HG02884 (cell line): ENCODE measurements around the gene CNOT4.
"Not testable (repeated sequence)": the region's sequence is repeated elsewhere in the genome, so short reads cannot be mapped to it uniquely, and the experiment has no call there.

Source experiments
- ATAC-seq: cut with Tn5 transposase; IDR thresholded peaks from one replicate; pipeline ENCODE4 v1.9.1; 2021; ENCODE audit warnings: mild to moderate bottlenecking, moderate library complexity; ENCODE audit not compliant: unreplicated experiment

Gene CNOT4

DNA sequence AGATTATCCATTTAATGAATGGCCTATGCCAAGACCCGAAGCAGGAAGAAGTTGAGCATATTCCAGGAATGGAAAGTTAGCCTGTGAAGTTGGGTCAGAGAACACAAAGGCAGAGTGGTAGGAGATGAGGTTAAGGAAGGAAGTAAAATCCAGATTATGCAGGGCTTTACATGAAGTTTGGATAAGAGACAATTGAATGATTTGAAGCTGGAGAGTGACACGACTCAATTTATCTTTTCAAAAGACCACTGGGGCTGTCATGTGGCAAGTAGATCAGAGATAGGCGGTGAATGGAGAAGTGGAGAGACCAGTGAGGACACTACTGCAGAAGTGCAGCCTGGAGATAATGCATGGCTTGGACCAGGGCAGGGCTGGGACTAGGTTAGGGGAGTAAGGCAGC is 7.2 kb upstream of the CNOT4 start:
- ATAC-seq: no peak

DNA sequence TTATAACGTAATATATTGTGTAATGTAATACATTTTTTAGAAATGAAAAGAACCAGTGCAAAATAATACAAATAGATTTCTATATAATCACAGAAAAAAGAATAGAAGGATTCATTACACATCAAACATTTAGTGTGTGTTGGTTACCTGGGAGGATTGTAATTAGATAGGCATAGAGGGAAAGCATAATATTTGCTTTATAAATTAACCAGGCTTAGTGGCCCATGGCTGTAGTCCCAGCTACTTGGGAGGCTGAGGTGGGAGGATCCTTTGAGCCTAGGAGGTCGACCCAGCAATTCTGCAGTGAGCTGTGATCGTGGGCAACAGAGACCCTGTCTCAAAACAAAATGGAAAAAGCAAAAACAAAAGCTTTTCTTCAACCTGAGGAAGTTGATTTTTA is 5.0 kb upstream of the CNOT4 start:
- no peak for ATAC-seq

DNA sequence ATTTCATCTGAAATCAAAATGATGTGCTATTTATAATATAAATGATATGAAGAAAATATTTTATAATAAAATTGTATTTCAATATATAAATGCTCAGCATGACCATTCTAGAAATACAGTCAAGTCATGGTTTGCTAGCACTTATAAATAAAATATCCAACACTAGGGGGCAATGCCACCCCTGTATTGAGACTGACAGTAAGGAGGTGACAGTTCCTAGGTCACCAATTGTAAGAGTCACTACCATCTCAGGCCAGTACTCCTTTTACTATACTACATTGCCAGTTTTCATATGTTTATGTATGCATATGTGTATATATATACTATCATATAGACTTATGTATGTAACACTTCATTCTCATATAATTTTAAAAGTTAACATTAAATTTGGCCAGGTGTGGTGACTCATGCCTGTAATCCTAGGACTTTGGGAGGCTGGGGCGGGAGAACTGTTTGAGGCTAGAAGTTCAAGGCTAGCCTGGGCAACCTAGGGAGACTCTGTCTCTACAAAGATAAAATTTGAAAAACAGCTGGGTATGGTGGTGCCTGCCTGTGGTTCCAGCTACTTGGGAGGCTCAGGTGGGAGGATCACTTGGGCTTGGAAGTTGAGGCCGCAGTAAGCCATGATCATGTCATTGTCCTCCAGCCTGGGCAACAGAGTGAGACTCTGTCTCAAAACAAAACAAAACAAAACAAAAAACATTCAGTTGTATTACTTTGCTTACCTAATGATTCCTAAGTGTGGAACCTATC is 2.4 kb upstream of the CNOT4 start:
- peak; percentile 33 for ATAC-seq

DNA sequence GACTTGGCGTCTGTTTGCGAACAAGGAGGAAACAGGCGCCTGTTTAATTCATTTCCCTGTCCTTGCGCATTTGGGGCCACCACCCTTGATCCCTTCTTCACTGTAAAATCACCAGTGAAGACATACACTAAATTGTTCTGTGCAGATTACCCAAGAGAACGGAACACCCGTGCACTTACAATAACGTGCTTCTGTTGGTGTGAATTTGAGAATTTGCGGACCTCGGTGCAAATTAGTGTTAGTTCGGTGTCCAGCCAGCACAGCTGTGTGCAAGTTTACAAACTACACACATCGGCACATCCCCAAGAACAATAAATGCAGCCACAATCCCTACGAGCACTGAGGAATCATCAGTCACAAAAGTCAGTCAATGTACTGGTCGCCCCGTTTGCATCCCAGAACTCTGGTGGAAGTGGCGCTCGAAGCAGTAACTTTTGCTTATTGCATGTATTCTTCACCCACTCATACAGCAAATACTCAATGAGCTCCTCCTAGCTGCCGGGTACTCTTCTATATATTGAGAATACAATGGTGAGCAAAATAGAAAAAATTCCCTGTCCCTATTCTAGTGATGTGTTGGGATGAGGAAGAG is 786 bp upstream of the CNOT4 start:
- no peak for ATAC-seq

DNA sequence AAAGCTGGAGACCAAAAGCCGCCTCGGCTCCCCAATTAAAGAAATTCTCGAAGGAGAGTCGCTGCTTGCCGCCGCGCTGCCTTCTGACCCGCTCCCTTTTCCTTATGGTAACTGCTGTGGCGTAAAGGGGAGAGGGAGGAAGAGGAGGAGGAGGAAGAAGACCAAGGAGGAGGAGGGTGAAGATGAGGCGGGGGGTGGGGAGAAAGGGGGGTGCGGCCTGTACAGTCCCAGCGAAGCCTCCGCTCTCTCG is 388 bp downstream of the CNOT4 start:
- ATAC-seq: no peak

DNA sequence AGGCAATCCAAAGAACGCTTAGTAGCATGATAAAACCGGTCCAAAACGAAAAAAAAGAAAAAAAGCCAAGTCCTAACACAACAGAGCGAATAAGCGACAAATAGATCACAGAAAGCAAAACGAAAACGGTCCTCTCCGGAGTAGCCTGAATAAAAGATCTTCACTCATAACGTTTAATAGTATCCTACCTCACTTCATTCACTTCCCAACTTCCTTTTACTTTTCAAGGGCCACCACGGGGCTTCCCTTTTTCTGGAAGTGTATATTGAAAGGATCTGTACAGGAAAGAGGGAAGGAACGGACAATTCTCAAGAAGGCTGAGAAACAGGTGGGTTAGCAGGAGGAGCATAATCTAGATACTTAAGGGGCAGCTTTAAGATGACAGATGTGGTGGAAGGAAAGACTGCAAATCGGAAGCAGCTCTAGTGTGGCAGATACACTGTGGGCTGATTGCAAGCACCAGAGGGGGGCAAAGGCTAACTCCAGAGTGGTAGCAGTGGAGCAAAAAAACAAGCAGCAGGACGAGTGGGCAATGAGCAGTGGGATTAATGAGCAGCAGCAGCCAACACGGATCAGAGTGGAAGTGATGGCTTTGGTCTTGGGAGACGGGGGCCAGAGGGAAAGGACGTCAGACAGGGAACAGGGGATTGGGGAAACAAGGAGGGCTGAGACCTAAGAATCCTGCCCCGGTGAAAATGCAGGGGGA is 866 bp downstream of the CNOT4 start:
- ATAC-seq: no peak

DNA sequence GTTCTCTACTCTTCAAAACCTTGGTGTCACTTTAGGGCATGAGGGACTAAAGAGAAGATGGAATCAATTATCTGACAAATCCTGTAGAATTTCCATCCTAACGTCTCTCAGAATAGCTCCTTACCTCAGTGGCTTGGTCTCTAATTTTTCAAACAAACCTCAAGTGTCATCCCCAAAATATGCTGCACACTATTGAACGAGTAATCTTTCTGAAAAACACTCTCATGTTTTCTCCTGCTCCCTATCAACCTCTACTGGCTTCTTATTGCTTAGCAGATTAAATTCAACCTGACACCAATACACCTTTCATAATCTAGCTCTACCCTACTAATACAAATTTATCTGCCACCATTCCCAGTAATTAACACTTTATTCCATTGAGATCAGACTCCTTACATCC is 8.5 kb downstream of the CNOT4 start:
- ATAC-seq: no peak

DNA sequence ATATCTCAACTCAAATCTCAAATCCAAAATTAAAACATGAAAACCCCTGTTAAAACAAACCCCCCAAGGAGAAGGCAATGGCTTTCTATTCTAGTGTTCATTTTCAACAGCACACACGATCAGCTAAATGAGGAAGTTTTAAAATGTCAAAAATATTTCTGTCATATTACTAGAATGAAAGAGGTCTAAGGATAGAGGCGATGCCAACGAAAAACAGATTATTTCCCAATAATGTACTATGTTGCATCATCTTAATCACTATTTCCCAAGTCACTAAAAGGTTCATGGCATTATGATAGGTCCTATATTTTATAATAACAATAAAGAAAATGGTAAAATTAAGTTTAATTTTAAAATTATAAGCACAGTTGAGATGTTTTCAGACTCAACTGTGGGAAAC is 10.1 kb downstream of the CNOT4 start:
- no peak for ATAC-seq

DNA sequence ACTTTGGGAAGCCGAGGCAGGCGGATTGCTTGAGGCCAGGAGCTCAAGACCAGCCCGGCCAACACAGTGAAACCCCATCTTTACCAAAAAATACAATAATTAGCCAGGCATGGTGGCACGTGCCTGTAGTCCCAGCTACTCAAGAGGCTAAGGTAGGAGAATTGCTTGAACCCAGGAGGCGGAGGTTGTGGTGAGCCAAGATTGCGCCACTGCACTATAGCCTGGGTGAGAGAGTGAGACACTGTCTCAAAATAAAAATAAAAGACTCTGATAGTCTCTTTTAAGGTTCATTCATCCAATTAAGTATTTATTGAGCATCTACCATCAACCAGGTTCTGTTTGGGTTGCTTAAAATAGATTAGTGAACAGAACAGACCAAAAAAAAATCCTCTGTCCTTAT is 12.7 kb downstream of the CNOT4 start:
- ATAC-seq: not testable (repeated sequence)

DNA sequence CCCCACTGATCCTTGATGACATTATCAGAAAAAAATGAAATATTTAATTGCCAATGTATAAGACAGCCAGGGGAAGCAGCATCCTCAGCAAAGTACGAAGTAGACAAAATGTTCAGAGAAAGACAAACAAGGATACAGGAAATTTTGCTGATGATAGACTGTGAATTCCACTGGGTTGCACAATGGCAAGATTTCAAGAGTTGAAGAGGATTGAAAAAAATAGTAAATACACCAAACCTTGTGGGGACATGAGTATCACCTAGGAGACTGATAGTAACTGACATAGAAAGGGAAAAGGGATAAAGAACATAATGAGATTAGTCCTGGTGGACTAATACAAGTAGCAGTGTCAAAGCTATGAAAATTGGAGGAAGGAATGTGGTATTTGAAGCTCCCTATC is 16.5 kb downstream of the CNOT4 start:
- no peak for ATAC-seq

DNA sequence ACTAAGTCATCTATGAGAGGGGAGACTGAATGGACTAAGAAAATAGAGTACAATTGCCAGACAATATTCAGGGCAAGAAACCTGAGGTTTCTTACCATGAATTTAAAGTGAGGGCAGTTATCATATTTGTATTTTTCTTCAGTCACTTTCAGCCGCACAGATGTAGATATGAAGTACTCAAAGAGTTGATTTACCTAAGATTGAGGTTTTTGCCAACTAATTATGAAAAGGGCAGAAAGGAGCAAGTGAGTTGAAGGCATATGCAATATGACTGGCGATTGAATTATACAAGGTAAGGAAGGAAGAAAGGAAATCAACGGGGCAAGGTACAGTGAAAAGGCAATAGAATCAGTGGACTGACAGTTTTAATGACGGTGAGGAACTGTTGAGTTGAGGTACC is 17.8 kb downstream of the CNOT4 start:
- no peak for ATAC-seq

DNA sequence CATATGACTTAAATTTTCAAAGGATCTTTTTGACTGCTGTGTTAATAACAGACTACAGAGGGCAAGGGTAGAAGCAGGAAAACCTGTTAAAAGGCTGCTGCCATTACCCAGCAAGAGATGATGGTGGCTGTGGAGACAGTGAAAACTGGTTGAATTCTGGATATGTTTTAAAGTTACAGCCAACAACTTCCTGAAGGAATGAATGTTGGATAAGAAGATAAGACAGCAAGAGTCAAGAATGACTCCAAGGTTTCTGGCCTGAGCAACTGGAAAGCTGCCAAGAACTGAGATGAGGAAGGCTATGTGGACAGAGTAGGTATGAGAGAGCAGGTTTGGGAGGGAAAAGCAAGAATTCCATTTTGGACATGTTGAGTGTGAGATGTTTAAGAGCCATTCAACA is 19.1 kb downstream of the CNOT4 start:
- no peak for ATAC-seq

DNA sequence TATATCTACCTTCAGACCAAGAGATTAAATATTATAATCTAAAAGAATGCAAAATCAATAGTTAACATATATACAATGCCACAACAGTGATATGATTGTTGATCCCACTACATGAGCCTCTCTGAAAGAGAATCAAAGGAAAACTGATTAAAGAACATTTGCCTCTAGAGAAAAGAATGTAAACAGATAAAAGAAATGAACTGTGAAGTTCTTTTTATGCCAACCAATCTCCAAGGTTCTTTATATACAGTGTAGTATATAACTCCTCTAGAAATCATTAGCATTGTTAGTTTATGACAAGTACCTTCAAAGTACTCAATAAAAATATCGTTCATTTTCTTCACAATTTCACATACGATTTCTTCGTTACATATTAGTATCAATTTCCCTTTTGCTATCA is 20.1 kb downstream of the CNOT4 start:
- no peak for ATAC-seq

DNA sequence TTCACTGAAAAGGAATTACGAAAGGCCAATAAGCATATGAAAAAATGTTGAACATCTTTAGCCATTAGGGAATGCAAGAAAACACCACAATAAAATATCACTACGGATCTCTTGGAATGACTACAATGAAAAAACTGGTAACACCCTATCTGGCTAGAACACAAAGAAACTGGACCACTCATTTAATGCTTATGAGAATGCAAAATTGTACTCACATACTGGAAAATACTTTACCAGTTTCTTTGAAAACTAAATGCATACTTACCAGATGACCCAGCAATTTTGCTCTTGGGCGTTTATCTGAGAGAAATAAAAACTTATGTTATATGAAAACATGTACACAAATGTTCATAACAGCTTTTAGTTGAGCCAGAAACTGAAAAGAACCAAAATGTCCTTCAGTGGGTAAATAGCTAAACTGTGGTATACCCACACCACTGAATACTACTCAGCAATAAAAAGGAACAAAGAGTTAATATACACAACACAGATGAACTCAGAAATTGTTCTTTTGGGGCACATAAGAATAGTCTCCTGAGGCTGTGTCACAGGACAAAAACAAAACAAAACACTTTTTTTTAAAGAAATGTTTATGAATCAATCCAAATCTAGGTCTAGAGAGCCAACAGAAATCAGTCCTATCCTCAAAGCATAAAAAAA is 23.5 kb downstream of the CNOT4 start:
- no peak for ATAC-seq

DNA sequence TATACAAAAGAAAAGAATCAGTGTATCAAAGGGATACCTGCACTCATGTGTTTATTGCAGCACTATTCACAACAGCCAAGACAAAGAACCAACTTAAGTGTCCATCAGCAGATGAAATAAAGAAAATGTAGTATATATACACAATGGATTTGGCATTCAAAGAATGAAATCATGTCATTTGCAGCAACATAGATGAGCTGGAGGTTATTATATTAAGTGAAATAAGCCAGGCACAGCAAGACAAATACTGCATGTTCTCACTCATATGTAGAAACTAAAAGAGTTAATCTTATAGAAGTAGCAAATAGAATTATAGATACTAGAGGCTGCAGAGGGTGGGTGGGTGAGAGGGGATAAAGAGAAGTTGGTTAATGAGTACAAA is 28.3 kb downstream of the CNOT4 start:
- no peak for ATAC-seq

DNA sequence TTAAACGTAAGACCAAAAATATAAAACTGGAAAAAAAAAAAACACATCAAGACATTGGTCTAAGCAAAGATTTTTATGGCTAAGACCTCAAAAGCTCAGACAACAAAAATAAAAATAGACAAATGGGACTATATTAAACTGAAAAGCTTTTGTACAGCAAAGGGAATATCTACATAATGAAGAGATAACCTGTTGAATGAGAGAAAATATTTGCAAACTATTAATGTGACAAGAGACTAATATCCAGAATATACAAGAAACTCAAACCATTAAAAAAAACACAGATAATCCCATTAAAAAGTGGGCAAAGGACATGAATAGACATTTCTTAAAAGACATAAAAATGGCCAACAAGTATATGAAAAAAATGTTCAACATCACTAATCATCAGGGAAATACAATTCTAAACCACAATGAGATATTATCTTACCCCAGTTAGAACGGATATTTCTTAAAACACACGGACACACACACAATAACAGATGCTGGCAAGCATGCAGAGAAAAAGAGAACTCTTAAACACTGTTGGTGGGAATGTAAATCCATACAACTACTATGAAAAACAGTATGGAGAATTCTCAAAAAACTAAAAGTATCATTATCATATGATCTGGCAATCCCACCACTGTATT is 28.8 kb downstream of the CNOT4 start:
- ATAC-seq: no peak

DNA sequence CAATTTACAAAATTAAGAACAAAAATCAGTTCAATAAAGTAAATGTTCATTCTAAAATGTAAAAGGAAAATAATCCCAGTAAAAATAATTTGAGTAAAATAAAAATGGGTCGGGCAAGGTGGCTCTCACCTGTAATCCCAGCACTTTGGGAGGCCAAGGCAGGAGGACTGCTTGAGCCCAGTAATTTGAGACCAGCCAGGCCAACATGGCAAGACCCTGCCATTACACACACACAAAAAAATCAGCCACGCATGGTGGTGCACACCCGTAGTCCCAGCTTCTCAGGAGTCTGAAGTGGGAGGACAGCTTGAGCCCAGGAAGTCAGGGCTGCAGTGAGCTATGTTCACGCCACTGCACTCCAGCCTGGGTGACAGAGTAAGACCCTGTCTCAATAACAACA is 34.4 kb downstream of the CNOT4 start:
- no peak for ATAC-seq

DNA sequence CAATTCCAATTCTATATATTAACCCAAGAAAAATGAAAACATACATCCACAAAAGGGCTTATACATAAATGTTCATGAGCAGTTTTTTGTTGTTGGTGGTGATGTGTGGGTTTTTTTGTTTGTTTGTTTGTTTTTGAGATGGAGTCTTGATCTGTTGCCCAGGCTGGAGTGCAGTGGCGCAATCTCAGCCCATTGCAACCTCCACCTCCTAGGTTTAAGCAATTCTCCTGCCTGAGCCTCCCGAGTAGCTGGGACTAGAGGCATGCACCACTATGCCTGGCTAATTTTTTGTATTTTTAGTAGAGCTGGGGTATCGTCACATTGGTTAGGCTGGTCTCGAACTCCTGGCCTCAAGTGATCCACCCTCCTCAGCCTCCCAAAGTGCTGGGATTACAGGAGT is 40.2 kb downstream of the CNOT4 start:
- not testable (repeated sequence) for ATAC-seq

DNA sequence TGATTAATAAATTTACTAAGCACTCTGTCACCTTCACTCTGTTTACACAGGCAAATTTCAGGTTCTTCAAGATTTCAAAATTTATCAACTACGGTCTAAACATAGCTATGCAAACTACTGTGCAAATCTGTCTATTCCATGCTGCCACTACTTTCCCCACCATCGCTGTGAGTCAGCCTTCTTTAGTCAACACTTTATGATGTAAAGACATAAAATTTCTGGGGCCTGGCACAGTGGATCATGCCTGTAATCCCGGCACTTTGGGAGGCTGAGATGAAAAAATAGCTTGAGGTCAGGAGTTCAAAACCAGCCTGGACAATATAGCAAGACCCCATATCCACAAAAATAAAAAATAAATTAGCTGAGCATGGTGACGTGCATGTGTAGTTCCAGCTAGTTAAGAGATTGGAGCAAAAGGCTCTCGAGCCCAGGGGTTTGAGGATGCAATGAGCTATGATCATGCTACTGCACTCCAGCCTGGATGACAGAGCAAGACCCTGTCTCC is 42.6 kb downstream of the CNOT4 start:
- no peak for ATAC-seq

DNA sequence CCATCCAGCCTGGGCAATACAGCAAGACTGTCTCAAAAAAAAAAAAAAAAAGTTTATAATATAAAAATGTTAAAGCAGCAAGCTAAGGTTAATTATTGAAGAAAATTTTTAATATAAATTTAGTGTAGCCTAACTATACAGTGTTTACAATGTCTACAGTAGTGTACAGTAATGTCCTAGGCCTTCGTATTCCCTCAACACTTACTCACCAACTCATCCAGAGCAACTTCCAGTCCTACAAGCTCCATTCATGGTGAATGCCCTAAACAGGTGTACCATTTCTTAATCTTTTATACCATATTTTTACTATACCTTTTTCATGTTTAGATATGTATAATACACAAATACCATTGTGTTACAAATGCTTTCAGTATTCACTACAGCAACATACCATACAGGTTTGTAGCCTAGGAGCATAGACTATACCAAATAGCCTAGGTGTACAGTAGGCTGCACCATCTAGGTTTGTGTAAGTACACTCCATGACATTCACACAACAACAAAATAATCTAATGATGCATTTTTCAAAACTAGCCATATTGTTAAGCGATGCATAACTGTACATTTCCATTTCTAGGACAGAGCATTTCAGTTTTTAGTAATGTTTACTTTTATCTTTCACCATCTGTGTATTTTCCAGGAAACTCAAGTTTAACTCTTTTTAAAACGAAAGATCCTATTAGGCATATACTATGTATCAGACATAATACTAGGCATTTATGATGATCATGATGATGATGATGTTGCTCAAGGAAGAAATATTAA is 43.3 kb downstream of the CNOT4 start:
- no peak for ATAC-seq

DNA sequence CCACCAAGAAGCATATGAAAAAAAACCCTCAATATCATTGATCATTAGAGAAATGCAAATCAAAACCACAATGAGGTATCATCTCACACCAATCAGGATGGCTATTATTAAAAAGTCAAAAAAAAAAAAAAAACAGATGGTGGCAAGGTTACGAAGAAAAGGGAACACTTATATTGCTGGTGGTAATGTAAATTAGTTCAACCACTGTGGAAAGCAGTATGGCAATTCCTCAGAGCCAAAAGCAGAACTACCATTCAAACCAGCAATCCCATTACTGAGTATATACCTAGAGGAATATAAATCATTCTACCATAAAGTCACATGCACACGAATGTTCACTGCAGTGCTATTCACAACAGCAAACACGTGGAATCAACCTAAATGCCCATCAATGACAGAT is 46.0 kb downstream of the CNOT4 start:
- no peak for ATAC-seq
